Measurements from ENCODE around the gene ELMOD2.

The ELMOD2 gene

GRCh38 chr4:140579278-140579677, 55.3 kb downstream of the ELMOD2 start:
- no peak overlapping the region for H3K4me3 ChIP-seq (replicated peaks; ENCODE audit: low read depth, low read length)
- no peak for TF ChIP-seq CTCF (IDR thresholded peaks at IDR 0.05; ENCODE audit: low read length, missing control alignments)
- DNase-seq (ENCODE audit: low read depth): no peak

GRCh38 chr4:140581078-140581477, 57.1 kb downstream of the ELMOD2 start:
- H3K4me3 ChIP-seq (replicated peaks; ENCODE audit: low read depth, low read length): no peak overlapping the region
- no peak for DNase-seq (ENCODE audit: low read depth)
- no peak for TF ChIP-seq CTCF (IDR thresholded peaks at IDR 0.05; ENCODE audit: low read length, missing control alignments)

- H3K4me3 ChIP-seq (replicated peaks; ENCODE audit: low read depth, low read length): no peak overlapping the region
- no peak for TF ChIP-seq CTCF (IDR thresholded peaks at IDR 0.05; ENCODE audit: low read length, missing control alignments)
- DNase-seq (ENCODE audit: low read depth): no peak
These were observed 60.5 kb downstream of the ELMOD2 start for GRCh38 chr4:140584439-140584838.

GRCh38 chr4:140595065-140595464, 71.1 kb downstream of the ELMOD2 start:
- DNase-seq (ENCODE audit: low read depth): peak; percentile 23
- peak; percentile 62 for TF ChIP-seq CTCF (IDR thresholded peaks at IDR 0.05; ENCODE audit: low read length, missing control alignments)
- no peak overlapping the region for H3K4me3 ChIP-seq (replicated peaks; ENCODE audit: low read depth, low read length)

GRCh38 chr4:140600408-140600807, 76.4 kb downstream of the ELMOD2 start:
- no peak overlapping the region for H3K4me3 ChIP-seq (replicated peaks; ENCODE audit: low read depth, low read length)
- no peak for TF ChIP-seq CTCF (IDR thresholded peaks at IDR 0.05; ENCODE audit: low read length, missing control alignments)
- no peak for DNase-seq (ENCODE audit: low read depth)

- no peak overlapping the region for H3K4me3 ChIP-seq (replicated peaks; ENCODE audit: low read depth, low read length)
- no peak for TF ChIP-seq CTCF (IDR thresholded peaks at IDR 0.05; ENCODE audit: low read length, missing control alignments)
- no peak for DNase-seq (ENCODE audit: low read depth)
These were observed 78.7 kb downstream of the ELMOD2 start for GRCh38 chr4:140602714-140603113.

- peak; percentile 17 for DNase-seq (ENCODE audit: low read depth)
- H3K4me3 ChIP-seq (replicated peaks; ENCODE audit: low read depth, low read length): no peak overlapping the region
- TF ChIP-seq CTCF (IDR thresholded peaks at IDR 0.05; ENCODE audit: low read length, missing control alignments): no peak
These were observed 79.3 kb downstream of the ELMOD2 start for GRCh38 chr4:140603286-140603685.
